ENCODE results near the gene DENND1B. TPM values are rescaled to one million over a fixed set of nuclear protein-coding genes. Genes with fewer than 3 reads are reported as not detected.

DENND1B gene
- polyA plus RNA-seq, 1 donor (not counting 4 experiments of a cell fraction or from before 2014, with no cell fraction given), result 7.6 TPM

GRCh38 chr1:197481101-197481500, 294.2 kb downstream of the DENND1B start:
- H3K9ac ChIP-seq (ENCODE audit: control insufficient read depth, extremely low read depth, insufficient read depth, low read length), result no peak overlapping the region
- H3K79me2 ChIP-seq (ENCODE audit: control insufficient read depth, insufficient read depth, low read length), result no peaks in the 10 kb centered on the region
- no peaks in the 10 kb centered on the region for H3K36me3 ChIP-seq (ENCODE audit: control insufficient read depth in 2 of 2, extremely low read depth in 1 of 2, insufficient read depth in 2 of 2, low read length in 2 of 2)
- no peaks in the 10 kb centered on the region for H3K4me1 ChIP-seq (ENCODE audit: control insufficient read depth, extremely low read depth, insufficient read depth, low read length)
- no peaks in the 10 kb centered on the region for H4K20me1 ChIP-seq (ENCODE audit: control insufficient read depth, extremely low read depth, insufficient read depth, low read length)
- H3K27me3 ChIP-seq (ENCODE audit: control insufficient read depth, extremely low read depth, insufficient read depth, low read length), result no peaks in the 10 kb centered on the region
- no peak overlapping the region for H3K4me3 ChIP-seq (ENCODE audit: control insufficient read depth in 2 of 3, extremely low read depth in 1 of 3, insufficient read depth in 2 of 3, low read depth in 1 of 3, low read length in 3 of 3)
- H3K9me1 ChIP-seq (ENCODE audit: control insufficient read depth, extremely low read depth, insufficient read depth, low read length), result no peaks in the 10 kb centered on the region
- TF ChIP-seq CTCF (optimal IDR thresholded peaks at IDR 0.05 in 1 of 3, IDR thresholded peaks at IDR 0.05 in 1 of 3, conservative IDR thresholded peaks at IDR 0.05 in 1 of 3; ENCODE audit: extremely low read depth in 1 of 3, insufficient read depth in 2 of 3, low read length in 3 of 3) (no peak), EZH2 (IDR thresholded peaks at IDR 0.05; ENCODE audit: low read length) (no peak)
- no peak overlapping the region for H2AFZ ChIP-seq (ENCODE audit: control insufficient read depth, low read length)
- dilution Hi-C loops (cut with MboI; ENCODE audit: extremely low pct_ligation_motif_present, low sequenced_read_pairs), result no loop called here
- no peak overlapping the region for H3K4me2 ChIP-seq (ENCODE audit: control insufficient read depth, extremely low read depth, insufficient read depth, low read depth, low read length)
- H3K27ac ChIP-seq (ENCODE audit: control insufficient read depth, insufficient read depth, low read length), result no peak overlapping the region
- DNase-seq (ENCODE audit: low read depth, low spot score) (no peak), FAIRE-seq (no peak)
- no peaks in the 10 kb centered on the region for H3K9me3 ChIP-seq (ENCODE audit: control insufficient read depth, low read depth, low read length)

- Histone ChIP-seq H2AFZ (ENCODE audit: control insufficient read depth, low read length) (no peak overlapping the region), H3K9me1 (ENCODE audit: control insufficient read depth, extremely low read depth, insufficient read depth, low read length) (no peaks in the 10 kb centered on the region), H4K20me1 (ENCODE audit: control insufficient read depth, extremely low read depth, insufficient read depth, low read length) (no peaks in the 10 kb centered on the region), H3K9me3 (ENCODE audit: control insufficient read depth, low read depth, low read length) (no peaks in the 10 kb centered on the region), H3K4me3 (ENCODE audit: control insufficient read depth in 2 of 3, extremely low read depth in 1 of 3, insufficient read depth in 2 of 3, low read depth in 1 of 3, low read length in 3 of 3) (no peak overlapping the region), H3K4me1 (ENCODE audit: control insufficient read depth, extremely low read depth, insufficient read depth, low read length) (no peaks in the 10 kb centered on the region), H3K79me2 (ENCODE audit: control insufficient read depth, insufficient read depth, low read length) (no peaks in the 10 kb centered on the region), H3K4me2 (ENCODE audit: control insufficient read depth, extremely low read depth, insufficient read depth, low read depth, low read length) (no peak overlapping the region), H3K36me3 (ENCODE audit: control insufficient read depth in 2 of 2, extremely low read depth in 1 of 2, insufficient read depth in 2 of 2, low read length in 2 of 2) (no peaks in the 10 kb centered on the region), H3K27me3 (ENCODE audit: control insufficient read depth, extremely low read depth, insufficient read depth, low read length) (no peaks in the 10 kb centered on the region), H3K27ac (ENCODE audit: control insufficient read depth, insufficient read depth, low read length) (no peak overlapping the region), H3K9ac (ENCODE audit: control insufficient read depth, extremely low read depth, insufficient read depth, low read length) (no peak overlapping the region)
- no peak for FAIRE-seq
- no peak for DNase-seq (ENCODE audit: low read depth, low spot score)
- dilution Hi-C loops (cut with MboI; ENCODE audit: extremely low pct_ligation_motif_present, low sequenced_read_pairs), result no loop called here
- TF ChIP-seq EZH2 (IDR thresholded peaks at IDR 0.05; ENCODE audit: low read length), result no peak
- no peak for TF ChIP-seq CTCF (optimal IDR thresholded peaks at IDR 0.05 in 1 of 3, IDR thresholded peaks at IDR 0.05 in 1 of 3, conservative IDR thresholded peaks at IDR 0.05 in 1 of 3; ENCODE audit: extremely low read depth in 1 of 3, insufficient read depth in 2 of 3, low read length in 3 of 3)
Measured at GRCh38 chr1:197480446-197480845, 294.8 kb downstream of the DENND1B start.
